ENCODE data around the gene ADH4.
"Not testable (repeated sequence)": the region's sequence is repeated elsewhere in the genome, so short reads cannot be mapped to it uniquely, and the experiment has no call there.

Gene ADH4

GRCh38 chr4:99136329-99136728 is 7.8 kb downstream of the ADH4 start:
- intact Hi-C loops (cut with DNase I) = no loop called here
- DNase-seq = no peak

- intact Hi-C loops (cut with DNase I) = no loop called here
- DNase-seq = no peak
Measured at GRCh38 chr4:99135541-99136162, 8.4 kb downstream of the ADH4 start.

GRCh38 chr4:99134586-99134985 is 9.5 kb downstream of the ADH4 start:
- intact Hi-C loops (cut with DNase I) = no loop called here
- DNase-seq = no peak

GRCh38 chr4:99131378-99131777 is 12.7 kb downstream of the ADH4 start:
- intact Hi-C loops (cut with DNase I) = no loop called here
- DNase-seq = no peak

- no peak for DNase-seq
- intact Hi-C loops (cut with DNase I) = no loop called here
Measured at GRCh38 chr4:99126376-99126775, 17.7 kb downstream of the ADH4 start.

GRCh38 chr4:99121008-99121407 is 23.1 kb downstream of the ADH4 start:
- intact Hi-C loops (cut with DNase I) = no loop called here
- no peak for DNase-seq

- intact Hi-C loops (cut with DNase I) = no loop called here
- no peak for DNase-seq
Measured at GRCh38 chr4:99120501-99120900, 23.6 kb downstream of the ADH4 start.

- intact Hi-C loops (cut with DNase I) = loop anchor here (10.0 kb wide), 1 partner anchor 287 kb away; no protein-coding TSS in a partner anchor
- no peak for DNase-seq
Measured at GRCh38 chr4:99117876-99118693, 26.0 kb downstream of the ADH4 start.

GRCh38 chr4:99117122-99117841 is 26.8 kb downstream of the ADH4 start:
- intact Hi-C loops (cut with DNase I) = loop anchor here (10.0 kb wide), 1 partner anchor 288 kb away; no protein-coding TSS in a partner anchor

GRCh38 chr4:99109286-99109685 is 34.8 kb downstream of the ADH4 start:
- intact Hi-C loops (cut with DNase I); DNase-seq: not testable (repeated sequence)

More at GRCh38 chr4:99117122-99117841, 26.8 kb downstream of the ADH4 start:
- DNase-seq = not testable (repeated sequence)

GRCh38 chr4:99104153-99104552 is 39.9 kb downstream of the ADH4 start:
- no peak for DNase-seq
- intact Hi-C loops (cut with DNase I) = no loop called here

- no peak for DNase-seq
Measured at GRCh38 chr4:99103166-99103565, 40.9 kb downstream of the ADH4 start.

GRCh38 chr4:99102634-99103033 is 41.5 kb downstream of the ADH4 start:
- intact Hi-C loops (cut with DNase I) = no loop called here
- no peak for DNase-seq

More at GRCh38 chr4:99103166-99103565, 40.9 kb downstream of the ADH4 start:
- intact Hi-C loops (cut with DNase I) = no loop called here

GRCh38 chr4:99100876-99101275 is 43.2 kb downstream of the ADH4 start:
- no peak for DNase-seq
- intact Hi-C loops (cut with DNase I) = no loop called here

GRCh38 chr4:99099814-99100213 is 44.3 kb downstream of the ADH4 start:
- DNase-seq; intact Hi-C loops (cut with DNase I): not testable (repeated sequence)

- DNase-seq = no peak
- intact Hi-C loops (cut with DNase I) = no loop called here
Measured at GRCh38 chr4:99099311-99099710, 44.8 kb downstream of the ADH4 start.

GRCh38 chr4:99091841-99092240 is 52.3 kb downstream of the ADH4 start:
- DNase-seq; intact Hi-C loops (cut with DNase I): not testable (repeated sequence)

GRCh38 chr4:99091216-99091575 is 52.9 kb downstream of the ADH4 start:
- intact Hi-C loops (cut with DNase I) = no loop called here
- DNase-seq = no peak

GRCh38 chr4:99090481-99091215 is 53.4 kb downstream of the ADH4 start:
- DNase-seq = no peak
- intact Hi-C loops (cut with DNase I) = no loop called here

Data from head of caudate nucleus (tissue), 42 donors.